ENCODE data around the gene TSPEAR.
"Not testable (repeated sequence)": the region's sequence is repeated elsewhere in the genome, so short reads cannot be mapped to it uniquely, and the experiment has no call there.

The TSPEAR gene

GRCh38 chr21:44580231-44580821 lies 131.0 kb downstream of the TSPEAR start, which contains the start of gene KRTAP10-5:
Gene KRTAP10-5 (minus strand): TSS chr21:44580604. CDS start chr21:44580578, 26 bp downstream.
- DNase-seq: not testable (repeated sequence)

GRCh38 chr21:44579833-44580144 lies 131.6 kb downstream of the TSPEAR start:
- DNase-seq: no peak

- DNase-seq: no peak
These were observed 132.1 kb downstream of the TSPEAR start for GRCh38 chr21:44579056-44579832.

- no peak for DNase-seq
These were observed 132.9 kb downstream of the TSPEAR start for GRCh38 chr21:44578371-44579055.

- no peak for DNase-seq
These were observed 135.3 kb downstream of the TSPEAR start for GRCh38 chr21:44576025-44576420.

- DNase-seq: no peak
These were observed 135.9 kb downstream of the TSPEAR start for GRCh38 chr21:44575307-44576024.

- DNase-seq: no peak
These were observed 136.7 kb downstream of the TSPEAR start for GRCh38 chr21:44574457-44575306.

- DNase-seq: not testable (repeated sequence)
These were observed 137.5 kb downstream of the TSPEAR start, which contains the start of gene KRTAP10-4 for GRCh38 chr21:44573630-44574456. Gene KRTAP10-4 (plus strand): TSS chr21:44573729. CDS start chr21:44573759, 30 bp downstream.

- no peak for DNase-seq
These were observed 138.3 kb downstream of the TSPEAR start for GRCh38 chr21:44572959-44573583.

GRCh38 chr21:44571844-44572782 lies 139.3 kb downstream of the TSPEAR start:
- no peak for DNase-seq

- DNase-seq: no peak
These were observed 140.1 kb downstream of the TSPEAR start for GRCh38 chr21:44571296-44571695.

GRCh38 chr21:44569861-44570517 lies 141.4 kb downstream of the TSPEAR start:
- DNase-seq: no peak

GRCh38 chr21:44568667-44569556 lies 142.5 kb downstream of the TSPEAR start:
- no peak for DNase-seq

GRCh38 chr21:44568261-44568660 lies 143.1 kb downstream of the TSPEAR start:
- DNase-seq: no peak

- no peak for DNase-seq
These were observed 143.7 kb downstream of the TSPEAR start for GRCh38 chr21:44567481-44568171.

GRCh38 chr21:44566403-44566802 lies 145.0 kb downstream of the TSPEAR start:
- no peak for DNase-seq

GRCh38 chr21:44564886-44565598 lies 146.3 kb downstream of the TSPEAR start:
- no peak for DNase-seq
